B cell (primary cell): Measurements from ENCODE around the gene CYP26B1. TPM values are rescaled to one million over a fixed set of nuclear protein-coding genes. Genes with fewer than 3 reads are reported as not detected.

ENCODE experiments used
- ATAC-seq: fragments of 200-7000 bp; cut with Tn5 transposase; one replicate; pipeline ENCODE4 v1.10.0; 2021; ENCODE audit warnings: low read depth, mild to moderate bottlenecking, moderate number of reproducible peaks, moderate library complexity
- CTCF ChIA-PET: fragments of 350-600 bp; sonication (Branson Sonifier 250); formaldehyde crosslinking; loops from one replicate; lab custom pipeline; 2021; ENCODE audit warnings: antibody characterized with exemption, inconsistent platforms; lab: Charles Lee
- POLR2A ChIA-PET: fragments of 350-600 bp; sonication (Branson Sonifier 250); formaldehyde crosslinking; loops from one replicate; lab custom pipeline; 2021; ENCODE audit warnings: antibody characterized with exemption; lab: Charles Lee
- DNase-seq: peaks from one replicate; pipeline ENCODE4 v3.0.0; 2013
- H2AFZ ChIP-seq: 2 replicates; pipeline ENCODE4 v1.6.1; 2012; ENCODE audit warnings: mild to moderate bottlenecking, low read depth, low read length; ENCODE audit not compliant: insufficient read depth, poor library complexity, severe bottlenecking
- H3K27ac ChIP-seq, 2 donors: 1 replicate in 1 of 2; 2 replicates in 1 of 2; pipeline ENCODE4 v1.5.1; 2012 to 2013; ENCODE audit warnings: low read length in 2 of 2, mild to moderate bottlenecking in 2 of 2, moderate library complexity in 1 of 2
- H3K27me3 ChIP-seq, 4 experiments: fragments of 200-600 bp in 1 of 4; sonication (generic) in 1 of 4; replicated peaks in 1 of 4; 1 replicate in 2 of 4; 2 replicates in 2 of 4; pipeline versions ENCODE4 v1.6.1 to v1.7.0; 2013 to 2016; ENCODE audit warnings: low read length in 3 of 4, mild to moderate bottlenecking in 2 of 4, mixed read lengths in 1 of 4, moderate library complexity in 1 of 4; ENCODE audit not compliant: insufficient read depth in 4 of 4, control insufficient read depth in 3 of 4; ENCODE audit errors: control extremely low read depth in 1 of 4
- H3K36me3 ChIP-seq, 2 experiments: replicated peaks in 1 of 2; 1 replicate in 1 of 2; 2 replicates in 1 of 2; pipeline versions ENCODE4 v1.6.1 to v1.7.1; 2013; ENCODE audit warnings: low read length in 1 of 2; ENCODE audit not compliant: insufficient read depth in 2 of 2, control insufficient read depth in 1 of 2; ENCODE audit errors: control extremely low read depth in 1 of 2, extremely low read depth in 1 of 2
- H3K4me1 ChIP-seq, 2 donors: fragments of 200-600 bp in 1 of 2; sonication (generic) in 1 of 2; 1 replicate in 1 of 2; 2 replicates in 1 of 2; pipeline versions ENCODE4 v1.5.1 to v1.6.1; 2013 to 2017; ENCODE audit warnings: low read length in 2 of 2; ENCODE audit not compliant: control insufficient read depth in 2 of 2, insufficient read depth in 2 of 2
- H3K4me2 ChIP-seq: replicated peaks from 2 replicates; pipeline ENCODE3; 2012; ENCODE audit warnings: mild to moderate bottlenecking, low read depth, low read length; ENCODE audit not compliant: poor library complexity, severe bottlenecking
- H3K4me3 ChIP-seq, 5 experiments: fragments of 200-600 bp in 1 of 5; sonication (generic) in 1 of 5; 1 replicate in 3 of 5; 2 replicates in 2 of 5; pipeline versions ENCODE4 v1.5.1 to v1.7.0; 2011 to 2016; ENCODE audit warnings: low read length in 4 of 5, mild to moderate bottlenecking in 4 of 5, low read depth in 2 of 5, control low read depth in 1 of 5, moderate library complexity in 1 of 5; ENCODE audit not compliant: insufficient read depth in 1 of 5; ENCODE audit errors: control extremely low read depth in 1 of 5, extremely low read depth in 1 of 5
- H3K79me2 ChIP-seq: fragments of 200-600 bp; sonication (generic); one replicate; pipeline ENCODE4 v1.6.0; 2016; ENCODE audit warnings: low read length; ENCODE audit not compliant: control insufficient read depth, insufficient read depth
- H3K9ac ChIP-seq: fragments of 200-600 bp; sonication (generic); 2 replicates; pipeline ENCODE4 v1.6.1; 2017; ENCODE audit warnings: mild to moderate bottlenecking, low read length, moderate library complexity
- H3K9me3 ChIP-seq, 3 donors: one replicate each; pipeline versions ENCODE4 v1.6.1 to v1.7.1; 2013; ENCODE audit warnings: low read length in 2 of 3; ENCODE audit not compliant: control insufficient read depth in 2 of 3, insufficient read depth in 1 of 3; ENCODE audit errors: control extremely low read depth in 1 of 3
- H4K20me1 ChIP-seq: 2 replicates; pipeline ENCODE4 v1.6.0; 2012; ENCODE audit warnings: mild to moderate bottlenecking, low read length; ENCODE audit not compliant: insufficient read depth, control insufficient read depth, poor library complexity, severe bottlenecking
- H3K27ac Mint-ChIP-seq: one replicate; pipeline ENCODE4 v1.8.0; 2021; ENCODE audit warnings: mixed read lengths
- H3K27me3 Mint-ChIP-seq: one replicate; pipeline ENCODE4 v1.8.0; 2021; ENCODE audit warnings: mixed read lengths
- H3K4me1 Mint-ChIP-seq: one replicate; pipeline ENCODE4 v1.8.0; 2021; ENCODE audit warnings: mixed read lengths
- H3K4me3 Mint-ChIP-seq: one replicate; pipeline ENCODE4 v1.8.0; 2021; ENCODE audit warnings: mixed read lengths
- H3K9me3 Mint-ChIP-seq: one replicate; pipeline ENCODE4 v1.8.0; 2022; ENCODE audit warnings: mixed read lengths; ENCODE audit not compliant: insufficient read depth
- EZH2 ChIP-seq: IDR thresholded peaks from 2 replicates; pipeline ENCODE4 v1.6.1; 2012; ENCODE audit warnings: borderline replicate concordance, low read depth, mild to moderate bottlenecking, moderate library complexity, low read length; ENCODE audit not compliant: insufficient read depth, poor library complexity, severe bottlenecking
- WGBS: methylation state at CpG from one replicate; pipeline ENCODE4 v1.1.5; 2013; ENCODE audit warnings: missing lambda C conversion rate; ENCODE audit not compliant: insufficient coverage; 5-methylcytosine and 5-hydroxymethylcytosine counted together
- intact Hi-C: fragments of 100-400 bp; cut with micrococcal nuclease; formaldehyde crosslinking; loops from one replicate; pipeline ENCODE4 v1.10.0; 2022
- polyA plus RNA-seq: library from polyadenylated mRNA; depleted of rRNA; stranded (reverse); fragments of >200 nt; gene quantifications from 2 replicates; pipeline ENCODE4 v1.2.3, GENCODE V29; 2012
- total RNA-seq, 2 donors: library from RNA; stranded (reverse); fragments of 120-200 nt in 1 of 2; gene quantifications; 1 replicate in 1 of 2; 2 replicates in 1 of 2; pipeline versions ENCODE4 v1.2.3 to v1.2.4, GENCODE V29; 2013 to 2022
- TF ChIP-seq, protein P1 (sequence below): fragments of 200-600 bp; IDR thresholded peaks from one replicate; pipeline ENCODE4 v1.8.0; 2022; ENCODE audit warnings: antibody characterized with exemption, mild to moderate bottlenecking

The CYP26B1 gene
- total and polyA plus RNA-seq, 2 donors (not counting 1 experiment from before 2014, with no cell fraction given) = not detected

GRCh38 chr2:72124376-72124775 is 23.3 kb downstream of the CYP26B1 start:
- Histone ChIP-seq H3K9me3 (peaks cover 0 to 14% (median 0%) of the 10 kb centered on the region in 3 donors), H3K36me3 (no peaks in the 10 kb centered on the region), H3K4me2 (no peak overlapping the region), H3K27ac (no peak overlapping the region), H2AFZ (no peak overlapping the region), H3K27me3 (no peaks in the 10 kb centered on the region), H3K79me2 (no peaks in the 10 kb centered on the region), H3K9ac (no peak overlapping the region), H4K20me1 (no peaks in the 10 kb centered on the region), H3K4me3 (no peak overlapping the region), H3K4me1 (no peaks in the 10 kb centered on the region)
- no peak for TF ChIP-seq EZH2
- TF ChIP-seq, protein P1, sequence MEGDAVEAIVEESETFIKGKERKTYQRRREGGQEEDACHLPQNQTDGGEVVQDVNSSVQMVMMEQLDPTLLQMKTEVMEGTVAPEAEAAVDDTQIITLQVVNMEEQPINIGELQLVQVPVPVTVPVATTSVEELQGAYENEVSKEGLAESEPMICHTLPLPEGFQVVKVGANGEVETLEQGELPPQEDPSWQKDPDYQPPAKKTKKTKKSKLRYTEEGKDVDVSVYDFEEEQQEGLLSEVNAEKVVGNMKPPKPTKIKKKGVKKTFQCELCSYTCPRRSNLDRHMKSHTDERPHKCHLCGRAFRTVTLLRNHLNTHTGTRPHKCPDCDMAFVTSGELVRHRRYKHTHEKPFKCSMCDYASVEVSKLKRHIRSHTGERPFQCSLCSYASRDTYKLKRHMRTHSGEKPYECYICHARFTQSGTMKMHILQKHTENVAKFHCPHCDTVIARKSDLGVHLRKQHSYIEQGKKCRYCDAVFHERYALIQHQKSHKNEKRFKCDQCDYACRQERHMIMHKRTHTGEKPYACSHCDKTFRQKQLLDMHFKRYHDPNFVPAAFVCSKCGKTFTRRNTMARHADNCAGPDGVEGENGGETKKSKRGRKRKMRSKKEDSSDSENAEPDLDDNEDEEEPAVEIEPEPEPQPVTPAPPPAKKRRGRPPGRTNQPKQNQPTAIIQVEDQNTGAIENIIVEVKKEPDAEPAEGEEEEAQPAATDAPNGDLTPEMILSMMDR = no peak
- no CpG with 5 or more reads among the region's 4 CpGs for WGBS
- Mint-ChIP-seq H3K4me3 (no peak overlapping the region), H3K4me1 (no peaks in the 10 kb centered on the region), H3K27me3 (peaks cover 18% of the 10 kb centered on the region), H3K27ac (no peak overlapping the region), H3K9me3 (peaks cover 5% of the 10 kb centered on the region)
- intact Hi-C loops = no loop called here
- DNase-seq (no peak), ATAC-seq (no peak)
- ChIA-PET POLR2A (no interaction called here), CTCF (no interaction called here)

DNA sequence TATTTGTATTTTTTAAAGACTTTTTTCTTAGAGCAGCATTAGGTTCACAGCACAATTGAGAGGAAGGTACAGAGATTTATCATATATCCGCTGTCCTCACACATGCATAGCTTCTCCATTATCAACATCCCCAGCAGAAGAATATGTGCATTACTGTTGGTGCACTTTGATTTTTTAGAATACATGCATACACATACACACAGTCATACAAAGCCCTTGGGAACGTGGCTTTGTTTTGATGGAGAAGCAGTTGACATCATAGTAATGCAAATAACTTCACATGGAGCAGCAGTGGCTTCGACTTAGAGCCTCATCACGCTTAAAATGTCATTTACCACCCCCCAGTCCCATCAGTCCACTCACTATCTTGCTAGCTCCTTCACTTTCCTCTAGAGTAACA is 26.5 kb downstream of the CYP26B1 start:
- Histone ChIP-seq H3K27ac (no peak overlapping the region), H3K9ac (no peak overlapping the region), H4K20me1 (no peaks in the 10 kb centered on the region), H2AFZ (no peak overlapping the region), H3K4me1 (no peaks in the 10 kb centered on the region), H3K4me3 (no peak overlapping the region), H3K36me3 (no peaks in the 10 kb centered on the region), H3K27me3 (peaks cover 0 to 4% (median 0%) of the 10 kb centered on the region in 4 experiments), H3K9me3 (peaks cover 0 to 4% (median 0%) of the 10 kb centered on the region in 3 donors), H3K4me2 (no peak overlapping the region), H3K79me2 (no peaks in the 10 kb centered on the region)
- H3K9me3 Mint-ChIP-seq = peaks cover 5% of the 10 kb centered on the region
- TF ChIP-seq, protein P1 = no peak
- no peak for TF ChIP-seq EZH2
- no peak overlapping the region for H3K27ac Mint-ChIP-seq
- H3K4me1 Mint-ChIP-seq = no peaks in the 10 kb centered on the region
- DNase-seq (no peak), ATAC-seq (no peak)
- intact Hi-C loops = no loop called here
- ChIA-PET CTCF (interaction anchor here (1.2 kb wide), 1 partner anchor 29 kb away, joined by 4 read pairs; no protein-coding TSS in a partner anchor), POLR2A (no interaction called here)
- peaks cover 18% of the 10 kb centered on the region for H3K27me3 Mint-ChIP-seq
- no CpG with 5 or more reads among the region's 4 CpGs for WGBS
- no peak overlapping the region for H3K4me3 Mint-ChIP-seq
